NCI-H510A treated with DMSO at 0.1 percent for 48 hours (cell line): ENCODE data around the gene EID2.

Experiments used
- DNase-seq: peaks from one replicate; lab custom pipeline; 2025; lab: John Stamatoyannopoulos, UW

EID2 gene, protein sequence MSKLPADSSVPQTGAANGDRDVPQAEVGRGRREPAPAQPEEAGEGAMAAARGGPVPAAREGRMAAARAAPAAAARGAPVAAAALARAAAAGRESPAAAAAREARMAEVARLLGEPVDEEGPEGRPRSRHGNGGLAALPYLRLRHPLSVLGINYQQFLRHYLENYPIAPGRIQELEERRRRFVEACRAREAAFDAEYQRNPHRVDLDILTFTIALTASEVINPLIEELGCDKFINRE

DNA sequence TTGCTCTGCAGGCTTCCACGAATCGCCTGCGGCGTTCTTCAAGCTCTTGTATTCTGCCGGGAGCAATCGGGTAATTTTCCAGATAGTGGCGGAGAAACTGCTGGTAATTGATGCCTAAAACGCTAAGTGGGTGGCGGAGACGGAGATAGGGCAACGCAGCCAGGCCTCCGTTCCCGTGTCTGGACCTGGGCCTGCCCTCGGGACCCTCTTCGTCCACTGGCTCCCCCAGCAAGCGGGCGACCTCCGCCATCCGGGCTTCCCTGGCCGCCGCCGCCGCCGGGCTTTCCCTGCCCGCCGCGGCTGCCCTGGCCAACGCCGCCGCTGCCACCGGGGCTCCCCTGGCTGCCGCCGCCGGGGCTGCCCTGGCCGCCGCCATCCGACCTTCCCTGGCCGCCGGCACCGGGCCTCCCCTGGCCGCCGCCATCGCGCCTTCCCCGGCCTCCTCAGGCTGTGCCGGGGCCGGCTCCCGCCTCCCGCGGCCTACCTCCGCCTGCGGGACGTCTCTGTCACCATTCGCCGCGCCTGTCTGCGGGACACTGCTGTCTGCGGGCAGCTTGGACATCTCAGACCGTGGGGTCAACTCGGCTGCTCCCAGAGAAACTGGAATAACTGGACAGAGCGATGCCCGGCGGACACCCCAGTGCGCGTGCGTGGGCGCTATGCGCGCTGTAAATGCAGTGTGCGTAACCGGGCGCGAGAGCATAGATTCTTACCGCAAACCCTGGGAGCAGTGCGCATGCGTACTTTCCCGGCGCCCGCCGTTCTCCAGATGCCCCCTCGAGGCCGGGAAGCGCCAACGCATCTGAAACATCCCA, at the start of gene EID2:
EID2 (minus strand) TSS at position 644 of the 815 bp plus-strand sequence; CDS start at position 562, 82 bp downstream.
- DNase-seq = peak; percentile 96

DNA sequence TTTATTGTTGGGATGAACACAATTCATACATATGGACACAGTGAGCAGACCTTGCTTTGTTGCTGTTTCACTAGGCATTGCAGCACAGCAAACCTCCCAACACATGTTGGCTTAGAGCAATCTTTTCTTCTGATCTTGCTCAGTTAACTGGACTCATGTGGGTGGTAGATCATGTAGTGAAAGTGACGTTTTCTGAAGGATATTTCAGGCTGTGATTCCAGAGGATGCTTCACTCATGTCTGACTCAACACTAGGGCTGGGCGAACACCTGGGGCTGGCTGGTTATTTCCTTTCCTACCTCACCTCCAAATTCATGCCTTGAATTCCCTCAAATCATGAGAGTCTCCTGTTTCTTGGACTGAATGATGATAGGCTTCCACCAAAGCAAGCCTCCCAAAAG, 48.1 kb upstream of the EID2 start:
- no peak for DNase-seq

DNA sequence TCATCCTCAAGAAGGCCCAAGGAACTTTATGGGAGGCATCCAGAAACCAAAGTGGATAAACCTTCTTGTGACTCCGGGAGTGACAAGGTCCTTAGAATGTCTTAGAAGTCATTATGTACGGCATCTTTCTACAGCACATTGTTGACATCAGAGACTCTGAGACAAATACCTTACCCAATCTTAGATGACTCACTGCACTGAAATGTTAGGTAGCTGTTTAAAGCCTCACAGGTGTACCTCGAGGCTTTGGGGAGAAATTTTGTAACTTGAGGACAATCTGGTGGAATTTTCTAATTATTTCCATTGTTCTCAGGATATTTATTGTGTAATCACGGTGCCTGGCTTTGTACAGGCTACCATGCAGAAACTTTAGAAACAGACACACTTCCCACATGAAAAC, 47.5 kb upstream of the EID2 start:
- DNase-seq = no peak

DNA sequence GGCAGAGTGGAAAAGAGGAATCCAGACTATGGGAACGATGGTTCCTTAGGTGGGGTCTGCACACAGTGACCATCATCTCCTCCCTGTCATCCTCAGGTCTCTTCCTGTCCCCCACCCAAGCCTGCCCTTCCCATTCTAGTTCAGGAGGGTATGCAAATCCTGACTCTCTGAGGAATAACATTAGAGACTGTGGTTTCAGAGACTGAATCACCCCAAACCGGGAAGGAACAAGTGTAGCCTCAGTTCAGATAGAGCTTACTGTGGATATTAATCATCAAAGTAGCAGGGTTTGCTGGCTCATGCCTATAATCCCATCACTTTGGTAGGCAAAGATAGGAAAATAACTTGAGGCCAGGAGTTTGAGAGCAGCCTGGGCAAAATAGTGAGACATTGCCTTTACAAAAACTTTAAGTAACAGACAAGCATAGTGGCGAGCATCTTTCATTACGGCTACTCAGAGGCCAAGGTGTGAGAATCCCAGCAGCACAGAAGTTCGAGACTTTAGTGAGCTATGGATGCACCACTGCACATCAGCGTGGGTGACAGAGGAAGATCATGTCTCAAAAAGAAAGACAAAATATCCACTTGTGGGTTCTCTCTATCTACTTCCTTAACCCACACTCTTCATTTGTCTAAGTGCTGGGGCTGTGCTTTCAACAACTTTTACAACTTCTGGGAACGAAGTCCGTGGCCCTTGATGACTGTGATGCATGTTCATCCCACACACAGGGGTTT, 43.1 kb upstream of the EID2 start:
- DNase-seq = no peak

DNA sequence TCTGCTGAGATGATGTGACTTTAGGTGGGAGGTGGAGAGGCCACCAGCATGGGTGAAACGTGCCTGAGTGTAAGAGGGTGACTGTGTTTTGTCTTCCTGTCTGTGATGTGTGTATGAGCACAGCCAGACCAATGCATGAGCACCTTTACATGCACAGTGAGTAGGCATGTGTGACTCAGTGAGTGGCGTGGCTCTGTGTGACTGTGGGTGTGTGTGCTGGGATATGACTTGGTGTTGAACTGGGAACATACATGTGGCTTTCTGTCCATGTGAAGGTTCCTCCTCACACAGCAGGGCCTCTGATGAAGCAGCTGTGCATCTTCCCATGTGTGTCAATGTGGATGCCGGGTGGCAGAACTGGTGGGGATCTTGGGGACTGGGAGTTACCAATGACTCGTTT, 42.5 kb upstream of the EID2 start:
- no peak for DNase-seq

DNA sequence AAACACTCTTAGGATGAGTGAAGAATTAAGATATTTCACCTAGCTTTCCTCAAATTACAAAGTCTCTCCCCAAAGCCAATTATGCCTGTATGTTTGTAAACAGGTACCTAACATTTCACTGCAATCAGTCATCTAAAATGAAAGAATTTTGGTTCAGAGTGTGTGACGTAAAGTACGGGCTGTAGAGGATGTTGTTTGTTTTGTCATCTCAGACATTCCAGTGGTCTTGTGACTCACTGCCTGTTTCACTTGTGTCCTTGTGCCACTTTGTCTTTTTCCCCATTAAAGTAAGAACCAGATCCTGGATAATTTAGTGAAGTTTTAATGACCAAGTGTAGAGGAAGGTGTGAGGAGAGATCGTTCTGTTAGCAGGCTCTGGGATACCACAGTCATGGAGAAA, 28.6 kb upstream of the EID2 start:
- DNase-seq = no peak

DNA sequence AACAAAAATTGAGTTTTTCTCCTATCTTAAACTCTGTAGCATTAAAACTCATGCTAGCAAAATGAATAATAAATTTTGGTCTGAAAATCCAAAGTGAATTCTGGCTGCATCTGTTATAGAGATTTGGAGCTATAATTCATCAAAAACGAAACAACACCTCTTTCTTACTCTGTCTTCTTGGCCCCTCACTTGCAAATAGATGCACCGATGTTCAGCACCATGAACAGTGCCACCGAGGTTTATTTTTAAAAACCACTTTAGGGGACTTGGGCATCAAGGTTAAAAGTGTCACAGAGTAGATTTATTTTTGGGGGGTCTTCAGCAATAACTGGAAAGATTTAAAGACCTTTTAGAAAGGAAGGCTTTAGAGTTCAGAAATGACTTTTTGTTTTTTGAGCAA, 26.1 kb upstream of the EID2 start:
- no peak for DNase-seq

DNA sequence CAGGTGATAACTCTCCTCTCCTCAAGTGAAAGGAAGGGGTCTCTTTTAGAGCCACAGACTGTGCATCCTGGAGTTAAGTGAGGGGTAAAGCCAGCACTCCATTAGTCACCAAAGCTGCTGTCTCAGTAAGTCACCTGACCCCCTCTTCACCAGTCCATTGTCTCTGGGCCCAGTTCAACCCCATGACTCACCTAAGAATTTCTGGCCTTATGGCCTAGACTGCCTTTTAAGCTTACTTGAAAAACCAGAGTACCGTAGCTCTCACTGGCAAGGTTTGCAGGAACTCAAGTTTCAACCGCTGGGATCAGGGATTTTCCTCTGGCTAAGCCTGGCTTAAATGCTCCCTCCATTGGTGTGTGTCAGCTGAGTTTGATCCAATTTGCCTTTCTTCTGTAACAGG, 23.4 kb upstream of the EID2 start:
- DNase-seq = no peak

DNA sequence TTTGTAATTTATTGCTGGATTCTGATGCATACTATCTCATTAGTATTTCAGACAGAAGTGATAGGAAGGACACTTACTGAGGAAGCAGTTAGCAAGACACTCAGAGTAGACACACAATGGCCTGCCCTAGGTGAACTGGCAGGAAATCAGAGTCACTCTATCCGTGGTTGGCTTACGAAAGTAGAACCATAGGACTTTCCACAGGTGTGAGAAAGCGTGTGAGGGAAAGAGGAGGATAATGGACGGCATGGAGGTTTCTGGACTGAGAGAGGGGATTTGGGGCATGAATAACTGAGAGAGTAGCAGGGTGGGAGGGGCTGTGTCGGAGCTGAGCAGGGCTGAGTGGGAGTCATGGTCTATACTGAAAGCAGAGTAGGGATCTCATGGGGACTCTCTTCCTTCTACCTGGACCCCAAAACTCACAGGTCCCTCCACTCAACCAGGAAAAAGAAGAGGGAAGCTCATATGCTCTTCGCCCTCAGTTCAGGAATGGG, 18.7 kb upstream of the EID2 start:
- peak; percentile 34 for DNase-seq

DNA sequence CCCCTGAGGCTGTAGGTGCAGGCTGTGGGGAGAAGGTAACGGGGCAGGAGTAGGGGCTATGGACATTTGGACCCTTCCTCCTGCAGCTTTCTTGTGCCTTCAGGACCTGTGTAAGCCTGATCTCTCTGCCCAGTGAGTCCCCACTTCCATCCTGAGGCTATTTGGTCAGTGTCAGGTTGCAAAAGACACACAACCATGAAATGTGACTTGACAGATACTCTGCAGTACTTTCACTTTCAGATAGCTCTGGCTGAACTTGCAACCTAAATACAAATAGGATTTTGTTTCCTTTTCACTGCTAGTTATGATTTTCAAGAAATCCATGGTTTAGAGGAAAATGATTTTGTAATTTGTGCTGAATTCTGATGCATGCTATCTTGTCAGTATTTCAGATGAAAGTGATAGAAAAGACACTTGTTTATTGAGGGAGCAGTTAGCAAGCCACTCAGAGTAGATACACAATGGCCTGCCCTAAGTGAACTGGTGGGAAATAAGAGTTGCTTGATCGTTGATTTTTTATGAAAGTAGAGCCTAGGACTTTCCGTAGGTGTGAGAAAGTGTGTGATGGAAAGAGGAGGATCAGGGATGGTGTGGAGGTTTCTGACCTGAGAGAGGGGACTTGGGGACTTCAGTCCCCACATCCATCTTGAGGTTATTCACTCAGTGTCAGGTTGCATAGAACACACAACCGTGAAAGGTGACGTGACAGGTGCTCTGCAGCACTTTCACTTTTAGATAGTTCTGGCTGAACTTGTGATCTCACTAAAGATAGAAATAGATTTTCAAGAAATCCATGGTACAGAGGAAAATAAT, 18.1 kb upstream of the EID2 start:
- DNase-seq = peak; percentile 55

DNA sequence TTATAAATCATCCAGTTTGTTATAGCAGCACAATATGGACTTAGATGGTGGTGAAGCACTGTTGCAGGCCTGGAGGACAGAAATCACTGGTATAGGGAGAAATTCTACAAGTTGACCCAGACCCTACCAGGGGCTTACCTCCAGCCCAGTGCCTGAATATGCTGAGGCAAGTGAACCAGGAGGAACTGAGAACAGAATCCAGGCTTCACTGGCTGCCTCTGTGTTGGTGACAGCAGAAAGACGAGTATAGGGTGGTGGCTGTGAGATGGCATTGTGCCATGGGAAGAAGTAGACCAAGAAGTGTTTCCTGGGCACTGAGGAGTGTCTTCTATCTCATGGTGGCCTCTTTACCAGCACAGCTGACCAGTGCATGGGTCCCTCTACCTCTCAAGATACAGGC, 15.9 kb upstream of the EID2 start:
- no peak for DNase-seq

DNA sequence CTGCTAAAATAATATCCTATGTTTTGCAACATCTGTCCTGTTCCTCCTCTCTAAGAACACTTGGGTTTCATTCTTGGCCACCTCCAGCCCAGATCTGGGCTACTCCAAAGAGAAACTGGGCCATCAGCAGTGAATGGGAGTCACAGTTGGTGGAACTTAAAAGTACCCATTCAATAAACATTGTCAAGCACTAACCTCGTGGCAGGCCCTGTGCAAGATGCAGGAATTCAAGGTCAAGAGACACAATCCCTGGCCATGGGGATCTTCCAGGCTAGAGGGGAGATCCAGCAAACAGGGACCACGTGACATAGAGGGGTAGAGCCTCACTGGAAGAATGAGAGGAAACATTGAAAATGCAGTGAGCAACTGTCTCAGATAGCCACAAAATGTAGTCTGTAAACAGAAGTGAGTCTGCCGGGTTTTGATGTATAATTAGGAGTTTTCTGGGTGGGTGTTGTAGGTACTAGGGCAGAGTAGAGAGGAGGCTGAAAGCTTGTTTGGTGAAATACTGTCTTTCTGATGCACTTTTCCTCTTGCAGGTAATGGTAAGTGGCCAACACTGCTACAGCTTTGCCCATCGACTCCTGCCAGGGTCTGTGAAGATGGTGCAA, 14.8 kb upstream of the EID2 start:
- DNase-seq = no peak

DNA sequence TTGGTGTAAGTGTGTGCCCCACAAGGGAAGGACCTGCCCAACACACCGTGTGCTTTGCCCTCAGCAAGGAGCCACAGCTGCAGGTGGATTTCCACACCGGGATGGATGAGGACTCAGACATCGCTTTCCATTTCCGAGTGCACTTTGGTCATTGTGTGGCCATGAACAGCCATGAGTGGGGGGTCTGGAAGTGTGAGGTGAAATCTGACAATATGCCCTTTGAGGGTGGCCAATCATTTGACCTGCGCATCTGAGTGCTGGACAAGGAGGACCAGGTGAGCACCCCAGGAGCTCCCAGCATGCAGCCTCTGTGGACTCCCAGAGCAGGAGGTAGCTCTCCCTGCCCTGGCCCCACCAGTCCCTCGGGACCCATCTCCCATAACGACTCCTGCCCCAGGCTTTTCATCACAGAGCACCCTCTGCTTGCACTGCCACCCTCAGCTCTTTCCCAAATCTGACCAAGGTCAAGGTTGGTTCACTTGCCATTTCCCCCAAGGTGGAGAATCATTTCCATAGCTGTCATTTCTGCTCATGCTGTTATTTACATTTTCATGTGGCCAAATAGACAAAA, 13.2 kb upstream of the EID2 start:
- DNase-seq = no peak

DNA sequence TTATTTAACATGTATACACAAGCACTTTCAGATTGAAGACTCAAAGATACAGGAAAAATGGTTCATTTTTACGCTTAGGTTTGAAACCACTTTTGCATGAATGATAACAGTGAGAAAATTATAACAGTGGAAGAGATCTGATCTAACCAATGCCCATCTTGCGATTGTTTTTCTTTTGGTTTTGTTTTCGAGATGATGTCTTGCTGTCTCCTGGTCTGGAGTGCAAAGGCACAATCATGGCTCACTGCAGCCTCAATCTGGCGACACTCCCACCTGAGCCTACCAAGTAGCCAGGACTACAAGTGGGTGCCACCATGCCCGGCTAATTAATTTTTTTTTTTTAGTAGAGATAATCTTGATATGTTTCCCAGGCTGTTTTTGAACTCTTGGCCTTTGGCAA, 10.2 kb upstream of the EID2 start:
- DNase-seq = no peak

DNA sequence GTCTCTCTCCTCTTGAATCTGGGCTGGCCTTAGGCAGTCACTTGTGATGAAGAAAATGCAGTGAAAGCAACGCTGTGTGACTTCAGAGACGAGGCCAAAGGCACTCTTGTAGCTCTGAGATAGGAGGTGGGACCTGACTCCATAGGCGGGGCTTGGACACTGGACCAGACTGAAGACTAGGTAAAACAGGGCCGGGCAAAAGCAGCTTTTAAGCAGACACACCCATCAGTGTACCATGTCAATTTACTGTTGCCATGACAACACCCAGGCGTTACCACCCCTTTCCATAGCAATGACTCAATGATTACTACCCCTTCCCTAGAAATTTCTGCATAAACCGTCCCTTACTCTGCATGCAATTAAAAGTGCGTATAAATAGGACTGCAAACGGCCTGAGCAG, 6.6 kb upstream of the EID2 start:
- DNase-seq = no peak

DNA sequence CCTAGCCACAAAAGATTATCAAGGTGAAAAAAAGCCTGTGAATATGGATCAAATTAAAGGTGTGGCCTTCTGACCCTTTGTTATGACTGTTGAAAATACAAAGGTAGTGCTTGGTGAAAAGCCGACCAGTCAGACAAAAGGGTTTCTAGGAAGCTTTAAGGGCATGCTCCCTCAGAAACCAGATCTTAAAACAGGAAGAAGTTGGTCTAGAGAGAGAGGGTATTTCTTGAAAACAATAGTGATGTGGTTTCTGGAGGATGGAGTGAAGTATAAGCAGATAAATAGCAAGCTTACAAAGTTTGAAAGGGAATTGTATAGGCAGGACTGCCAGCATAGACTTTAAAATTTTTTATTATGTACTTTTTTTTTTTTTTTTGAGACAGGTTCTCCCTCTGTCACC, 5.0 kb upstream of the EID2 start:
- DNase-seq = no peak

DNA sequence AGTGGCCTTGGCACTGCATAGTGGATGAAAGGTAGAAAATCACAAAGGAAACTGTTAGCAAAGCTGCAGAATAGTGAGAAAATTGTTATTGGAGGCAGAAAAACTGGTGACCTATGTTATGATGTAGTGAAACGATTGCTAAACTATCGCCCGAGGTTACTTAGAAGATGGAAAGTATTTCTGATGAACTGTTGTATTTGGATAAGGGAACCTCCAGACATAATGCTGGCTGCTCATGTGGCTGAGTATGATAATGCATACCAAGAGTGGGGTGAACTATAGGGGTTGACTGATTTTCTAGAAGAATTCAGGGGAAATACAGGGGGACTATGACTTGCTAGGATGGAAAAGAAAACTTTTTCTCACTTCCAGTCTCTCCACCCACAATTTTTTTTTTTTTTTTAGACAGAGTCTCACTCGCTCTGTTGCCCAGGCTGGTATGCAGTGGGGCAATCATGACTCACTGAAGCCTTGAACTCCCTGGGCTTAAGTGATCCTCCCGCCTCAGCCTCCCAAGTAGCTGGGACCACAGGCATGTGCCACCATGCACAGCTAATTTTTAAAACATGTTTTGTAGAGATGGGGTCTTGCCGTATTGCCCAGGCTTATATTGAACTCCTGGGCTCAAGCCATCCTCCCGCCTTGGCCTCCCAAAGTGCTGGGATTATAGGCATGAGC, 4.4 kb upstream of the EID2 start:
- DNase-seq = no peak

DNA sequence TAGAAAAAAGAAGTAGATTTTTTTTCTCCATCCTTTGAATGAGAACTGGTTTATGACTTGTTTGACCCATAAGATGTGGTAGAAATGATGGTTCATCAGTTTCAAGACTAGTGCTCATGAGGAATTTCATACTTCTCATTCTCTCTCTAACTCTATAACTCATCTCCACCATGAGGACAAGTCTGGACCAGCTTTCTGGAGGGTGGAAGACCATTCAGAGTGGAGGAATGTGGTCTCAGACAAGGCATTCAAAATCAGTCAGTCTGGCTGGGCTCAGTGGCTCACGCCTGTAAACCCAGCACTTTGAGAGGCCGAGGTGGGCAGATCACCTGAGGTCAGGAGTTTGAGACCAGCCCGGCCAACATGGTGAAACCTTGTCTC, 3.5 kb upstream of the EID2 start:
- no peak for DNase-seq

DNA sequence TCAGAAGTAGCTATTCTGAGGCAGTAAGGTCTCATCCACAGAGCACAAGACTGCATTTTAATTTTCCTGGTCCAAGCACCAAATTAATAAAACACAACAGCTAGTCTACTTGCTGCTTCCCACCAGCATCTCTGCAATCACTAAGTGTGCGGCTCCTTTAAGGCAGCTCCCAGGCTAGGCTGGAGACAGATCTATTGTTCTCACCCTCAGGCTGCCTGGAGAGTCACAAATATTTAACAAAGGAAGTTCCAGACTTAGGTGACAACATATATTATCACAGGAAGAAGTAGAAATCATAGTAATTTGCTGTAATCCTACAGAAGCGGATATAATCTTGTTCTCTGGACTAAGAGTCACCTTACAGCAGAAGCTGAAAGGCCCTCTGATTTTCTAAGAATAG, 2.2 kb upstream of the EID2 start:
- DNase-seq = no peak

DNA sequence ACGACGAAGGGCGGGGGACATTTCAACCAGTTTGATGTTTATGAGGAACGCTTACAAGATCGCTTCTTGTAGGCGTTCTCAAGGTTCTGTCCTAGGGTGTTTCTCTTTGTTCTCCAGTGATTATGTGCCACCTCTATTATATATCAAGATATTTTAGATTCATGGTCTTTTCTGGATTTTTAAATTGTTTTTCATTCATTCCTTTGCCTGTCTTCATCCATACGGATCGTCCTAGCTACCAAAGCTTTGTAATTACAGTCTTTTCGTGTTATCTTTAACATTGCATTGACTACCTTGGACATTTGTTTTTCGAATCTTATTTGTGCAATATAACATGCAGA, 342 bp upstream of the EID2 start:
- DNase-seq = no peak

DNA sequence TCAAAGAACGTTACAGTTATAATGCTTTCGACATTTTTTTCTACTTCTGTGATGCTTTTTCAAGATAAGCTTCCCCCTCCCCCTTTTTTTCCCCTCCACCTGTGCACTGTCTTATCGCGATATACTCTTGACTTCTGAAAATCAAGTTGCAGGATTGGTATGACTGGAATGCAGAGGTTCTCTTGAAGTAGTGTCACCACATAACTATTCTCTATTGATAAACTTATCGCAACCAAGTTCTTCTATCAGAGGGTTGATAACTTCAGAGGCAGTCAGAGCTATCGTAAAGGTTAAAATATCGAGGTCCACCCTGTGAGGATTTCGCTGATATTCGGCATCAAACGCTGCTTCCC, 820 bp downstream of the EID2 start:
- DNase-seq = peak; percentile 11
